Measurements from ENCODE around the gene DNAJC7.

DNAJC7 gene

DNA sequence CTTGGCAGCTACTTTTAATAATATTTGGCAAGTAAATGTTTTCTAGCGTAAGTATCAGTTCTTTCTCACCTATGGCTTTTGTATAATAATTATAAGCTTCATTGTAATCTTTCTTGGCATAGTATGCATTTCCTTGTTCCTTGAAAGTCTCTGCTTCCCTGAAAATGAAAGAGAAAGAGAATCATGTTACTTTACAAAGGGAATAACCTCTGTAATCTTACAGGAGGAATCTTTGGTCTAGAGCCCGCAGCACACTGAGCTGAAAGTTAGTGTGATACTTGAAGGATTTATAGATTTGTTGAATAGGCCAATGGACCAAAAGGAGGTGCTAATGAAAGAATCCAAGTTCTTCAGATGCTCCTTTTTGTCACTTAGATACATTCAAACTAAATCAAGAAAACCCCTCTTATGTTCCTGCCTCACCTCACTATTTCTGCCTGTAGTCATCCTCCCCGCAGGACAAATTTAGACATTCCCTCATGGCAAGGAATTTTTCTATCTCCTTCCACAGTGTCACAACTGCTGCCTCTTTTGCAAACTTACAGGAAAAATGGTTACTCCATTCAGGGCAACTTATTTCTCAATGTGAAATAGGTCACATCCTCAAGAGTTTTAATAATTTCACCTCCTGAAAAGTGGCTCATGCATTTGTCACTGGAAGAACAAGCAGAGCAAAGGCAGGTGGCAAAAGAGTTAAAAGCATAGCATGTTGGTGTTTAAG, 16.7 kb downstream of the DNAJC7 start:
- TF ChIP-seq, protein P1, sequence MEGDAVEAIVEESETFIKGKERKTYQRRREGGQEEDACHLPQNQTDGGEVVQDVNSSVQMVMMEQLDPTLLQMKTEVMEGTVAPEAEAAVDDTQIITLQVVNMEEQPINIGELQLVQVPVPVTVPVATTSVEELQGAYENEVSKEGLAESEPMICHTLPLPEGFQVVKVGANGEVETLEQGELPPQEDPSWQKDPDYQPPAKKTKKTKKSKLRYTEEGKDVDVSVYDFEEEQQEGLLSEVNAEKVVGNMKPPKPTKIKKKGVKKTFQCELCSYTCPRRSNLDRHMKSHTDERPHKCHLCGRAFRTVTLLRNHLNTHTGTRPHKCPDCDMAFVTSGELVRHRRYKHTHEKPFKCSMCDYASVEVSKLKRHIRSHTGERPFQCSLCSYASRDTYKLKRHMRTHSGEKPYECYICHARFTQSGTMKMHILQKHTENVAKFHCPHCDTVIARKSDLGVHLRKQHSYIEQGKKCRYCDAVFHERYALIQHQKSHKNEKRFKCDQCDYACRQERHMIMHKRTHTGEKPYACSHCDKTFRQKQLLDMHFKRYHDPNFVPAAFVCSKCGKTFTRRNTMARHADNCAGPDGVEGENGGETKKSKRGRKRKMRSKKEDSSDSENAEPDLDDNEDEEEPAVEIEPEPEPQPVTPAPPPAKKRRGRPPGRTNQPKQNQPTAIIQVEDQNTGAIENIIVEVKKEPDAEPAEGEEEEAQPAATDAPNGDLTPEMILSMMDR (IDR thresholded peaks at IDR 0.05; ENCODE audit: control insufficient read depth, extremely low read depth, insufficient read depth): no peak
- DNase-seq (ENCODE audit: low read depth): no peak
- no peak overlapping the region for H3K4me3 ChIP-seq (ENCODE audit: low read depth, low read length)

DNA sequence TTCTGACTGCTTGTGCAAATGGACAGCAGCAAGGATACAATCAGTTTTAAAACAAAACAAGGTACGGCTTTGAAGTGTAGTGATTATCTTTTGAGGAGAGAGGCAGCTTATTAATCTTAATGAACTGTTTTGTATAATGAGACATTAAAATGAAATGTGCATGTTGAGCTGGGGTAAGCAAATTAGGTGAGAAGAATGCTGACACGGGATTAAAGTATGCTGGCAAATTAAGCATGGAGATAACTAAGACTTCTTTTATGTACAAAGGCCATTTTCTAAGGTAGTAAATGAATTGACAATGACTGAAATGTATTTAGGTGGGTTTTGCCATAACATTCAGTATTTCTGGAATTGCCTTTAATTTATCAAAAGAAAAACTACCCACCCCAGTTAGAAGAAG, 18.7 kb downstream of the DNAJC7 start:
- H3K4me3 ChIP-seq (ENCODE audit: low read depth, low read length): no peak overlapping the region
- TF ChIP-seq, protein P1 (IDR thresholded peaks at IDR 0.05; ENCODE audit: control insufficient read depth, extremely low read depth, insufficient read depth): no peak
- DNase-seq (ENCODE audit: low read depth): no peak

DNA sequence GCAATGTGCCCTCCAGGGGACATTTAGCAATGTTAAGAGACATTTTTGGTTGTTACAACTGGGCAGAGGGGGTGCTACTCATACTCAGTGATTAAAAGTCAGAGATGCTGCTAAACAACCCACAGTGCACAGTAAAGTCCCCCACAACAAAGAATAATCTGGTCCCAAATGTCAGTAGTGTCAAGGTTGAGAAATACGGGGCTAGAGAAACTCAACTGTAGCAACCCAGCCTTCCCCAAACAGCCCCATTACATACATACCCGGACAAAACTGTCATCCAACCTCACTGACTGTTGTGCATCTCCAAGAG, 20.4 kb downstream of the DNAJC7 start:
- DNase-seq (ENCODE audit: low read depth): no peak
- H3K4me3 ChIP-seq (ENCODE audit: low read depth, low read length): no peak overlapping the region
- TF ChIP-seq, protein P1 (IDR thresholded peaks at IDR 0.05; ENCODE audit: control insufficient read depth, extremely low read depth, insufficient read depth): no peak

DNA sequence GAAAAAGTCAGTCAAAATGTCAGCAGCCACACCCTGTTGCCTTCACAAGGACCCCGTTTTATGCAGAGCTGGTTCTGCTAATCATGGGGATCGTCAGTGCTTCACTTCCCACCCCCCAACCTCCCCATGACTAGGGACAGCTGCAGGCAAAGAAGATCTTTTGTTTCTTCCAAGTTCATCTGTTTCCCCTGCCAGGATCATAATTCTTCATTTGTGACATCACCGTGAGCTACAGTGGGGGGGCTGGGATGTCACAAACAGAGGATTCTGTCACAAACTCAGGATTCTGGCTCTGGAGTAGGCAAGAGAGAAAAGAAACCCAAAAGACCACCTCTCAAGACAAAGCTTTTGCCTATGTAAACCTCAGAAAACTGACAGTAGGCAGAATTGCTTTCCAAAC, 24.7 kb downstream of the DNAJC7 start:
- TF ChIP-seq, protein P1 (IDR thresholded peaks at IDR 0.05; ENCODE audit: control insufficient read depth, extremely low read depth, insufficient read depth): no peak
- DNase-seq (ENCODE audit: low read depth): no peak
- H3K4me3 ChIP-seq (ENCODE audit: low read depth, low read length): no peak overlapping the region

DNA sequence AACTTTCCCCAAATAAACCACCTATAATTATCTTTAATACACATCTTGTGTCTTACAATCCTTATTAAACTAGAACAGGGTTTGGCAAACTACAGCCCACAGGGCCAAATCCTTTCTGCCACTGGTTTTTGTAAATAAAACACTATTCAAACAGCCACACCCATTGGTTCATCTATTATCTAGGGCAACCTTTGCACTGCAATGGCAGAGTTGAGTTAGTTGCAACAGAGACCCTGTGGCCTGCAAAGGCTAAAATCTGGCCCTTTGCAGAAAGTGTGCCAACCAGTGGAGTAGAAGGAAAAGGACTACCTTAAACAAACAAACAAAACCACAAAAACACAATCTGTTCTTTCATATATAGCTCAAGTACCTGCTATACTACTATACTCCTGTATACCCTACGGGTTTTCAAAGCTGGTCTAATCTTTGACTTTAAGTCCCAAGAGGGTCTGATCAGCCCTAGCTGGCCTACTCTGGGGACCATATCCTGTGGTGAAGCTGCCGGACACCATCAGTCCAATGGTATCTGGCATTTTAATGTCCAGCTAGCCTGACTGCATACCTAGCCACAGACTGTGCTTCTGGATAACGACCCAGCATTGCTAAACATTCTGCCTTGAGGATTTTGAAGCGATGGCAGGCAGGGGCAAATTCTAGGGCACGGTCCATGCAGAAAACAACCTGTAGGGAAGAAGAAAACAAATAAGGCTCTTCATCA, 27.4 kb downstream of the DNAJC7 start:
- TF ChIP-seq, protein P1 (IDR thresholded peaks at IDR 0.05; ENCODE audit: control insufficient read depth, extremely low read depth, insufficient read depth): no peak

DNA sequence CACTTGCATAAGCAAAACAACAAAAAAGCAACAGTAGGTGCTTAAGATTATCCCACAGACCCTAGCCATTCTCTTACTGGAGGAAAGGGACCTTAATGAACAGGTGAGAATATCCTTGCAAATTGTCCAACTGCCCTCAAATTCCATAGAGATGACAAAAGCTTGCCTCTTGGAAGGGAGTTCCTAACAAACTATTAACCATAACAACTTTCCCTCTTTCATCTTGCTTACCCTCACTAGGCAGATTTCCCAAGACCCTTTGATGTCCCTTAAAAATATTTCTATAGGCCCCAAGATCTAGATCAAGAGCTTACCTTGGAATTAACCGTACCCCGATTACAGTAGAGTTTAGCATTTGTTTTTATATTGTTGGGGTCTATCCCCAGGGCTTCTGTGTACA, 28.8 kb downstream of the DNAJC7 start:
- H3K4me3 ChIP-seq (ENCODE audit: low read depth, low read length): no peak overlapping the region
- no peak for DNase-seq (ENCODE audit: low read depth)
- TF ChIP-seq, protein P1 (IDR thresholded peaks at IDR 0.05; ENCODE audit: control insufficient read depth, extremely low read depth, insufficient read depth): no peak

More for the DNA sequence above, 27.4 kb downstream of the DNAJC7 start:
- no peak for DNase-seq (ENCODE audit: low read depth)
- H3K4me3 ChIP-seq (ENCODE audit: low read depth, low read length): no peak overlapping the region

All from LNCaP clone FGC (cell line).